ENCODE data around the gene RIBC1. TPM values are rescaled to one million over a fixed set of nuclear protein-coding genes. Genes with fewer than 3 reads are reported as not detected.

The RIBC1 gene
- total and polyA plus RNA-seq, 2 experiments from 2014 or later, result 0.45 to 0.55 TPM

- Mint-ChIP-seq H3K4me1 (peaks cover 3% of the 10 kb centered on the region), H3K36me3 (ENCODE audit: low read depth) (no peaks in the 10 kb centered on the region), H3K27me3 (ENCODE audit: insufficient read depth, low read depth, poor library complexity) (peaks cover 8% of the 10 kb centered on the region), H3K4me3 (peak overlapping the region; percentile 77), H3K27ac (no peak overlapping the region), H3K9me3 (no peaks in the 10 kb centered on the region)
- Histone ChIP-seq H3F3A (replicated peaks; ENCODE audit: low read depth) (no peaks in the 10 kb centered on the region), H3K9me2 (ENCODE audit: insufficient read depth) (no peaks in the 10 kb centered on the region), H3K4me2 (peak overlapping the region; percentile 86), H3K79me2 (replicated peaks; ENCODE audit: insufficient read depth) (no peaks in the 10 kb centered on the region), H3K4me1 (ENCODE audit: insufficient read depth) (peaks cover 6% of the 10 kb centered on the region; the same call in 1 of the 2 replicates), H3K4me3 (peak overlapping the region; percentile 63), H3K27ac (ENCODE audit: low read depth) (no peak overlapping the region), H4K20me1 (replicated peaks; ENCODE audit: insufficient read depth) (no peaks in the 10 kb centered on the region), H3K27me3 (ENCODE audit: insufficient read depth) (peaks cover 21% of the 10 kb centered on the region), H3K36me3 (ENCODE audit: insufficient read depth) (no peaks in the 10 kb centered on the region), H2AFZ (peak overlapping the region; percentile 96)
- peak; percentile 55 for ATAC-seq
- no peak for TF ChIP-seq NANOG (IDR thresholded peaks at IDR 0.05; ENCODE audit: borderline replicate concordance)
- no peak for TF ChIP-seq REST (IDR thresholded peaks at IDR 0.05; ENCODE audit: unreplicated experiment)
- TF ChIP-seq POLR2AphosphoS5 (IDR thresholded peaks at IDR 0.05; ENCODE audit: low read depth), result no peak
- no peak for TF ChIP-seq EZH2phosphoT487 (IDR thresholded peaks at IDR 0.05; ENCODE audit: unreplicated experiment)
- no peak for TF ChIP-seq STAT1 (IDR thresholded peaks at IDR 0.05; ENCODE audit: unreplicated experiment)
- TF ChIP-seq JUNB (IDR thresholded peaks at IDR 0.05; ENCODE audit: unreplicated experiment), result no peak
- TF ChIP-seq, protein P1, sequence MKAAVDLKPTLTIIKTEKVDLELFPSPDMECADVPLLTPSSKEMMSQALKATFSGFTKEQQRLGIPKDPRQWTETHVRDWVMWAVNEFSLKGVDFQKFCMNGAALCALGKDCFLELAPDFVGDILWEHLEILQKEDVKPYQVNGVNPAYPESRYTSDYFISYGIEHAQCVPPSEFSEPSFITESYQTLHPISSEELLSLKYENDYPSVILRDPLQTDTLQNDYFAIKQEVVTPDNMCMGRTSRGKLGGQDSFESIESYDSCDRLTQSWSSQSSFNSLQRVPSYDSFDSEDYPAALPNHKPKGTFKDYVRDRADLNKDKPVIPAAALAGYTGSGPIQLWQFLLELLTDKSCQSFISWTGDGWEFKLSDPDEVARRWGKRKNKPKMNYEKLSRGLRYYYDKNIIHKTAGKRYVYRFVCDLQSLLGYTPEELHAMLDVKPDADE (IDR thresholded peaks at IDR 0.05), result no peak
- peak; percentile 30 for DNase-seq (ENCODE audit: low spot score)
Observed at GRCh38 chrX:53440621-53441517, 18.2 kb downstream of the RIBC1 start.

- ATAC-seq (peak; percentile 91), DNase-seq (ENCODE audit: low spot score) (peak; percentile 78)
- H3K4me1 ChIP-seq (ENCODE audit: insufficient read depth), result peaks cover 6% of the 10 kb centered on the region; the same call in 1 of the 2 replicates
- peaks cover 3% of the 10 kb centered on the region for H3K4me1 Mint-ChIP-seq
- peaks cover 21% of the 10 kb centered on the region for H3K27me3 ChIP-seq (ENCODE audit: insufficient read depth)
- no peak overlapping the region for H3K27ac Mint-ChIP-seq
- H3K4me3 ChIP-seq, result peak overlapping the region; percentile 63
- peak overlapping the region; percentile 77 for H3K4me3 Mint-ChIP-seq
- TF ChIP-seq JUNB (IDR thresholded peaks at IDR 0.05; ENCODE audit: unreplicated experiment) (no peak), STAT1 (IDR thresholded peaks at IDR 0.05; ENCODE audit: unreplicated experiment) (no peak), POLR2AphosphoS5 (IDR thresholded peaks at IDR 0.05; ENCODE audit: low read depth) (peak; percentile 42), CTCF (conservative IDR thresholded peaks at IDR 0.05; ENCODE audit: low read depth in 2 of 2) (no peak; a peak in 1 of 4 replicates)
- H3K9me2 ChIP-seq (ENCODE audit: insufficient read depth), result no peaks in the 10 kb centered on the region
- H4K20me1 ChIP-seq (replicated peaks; ENCODE audit: insufficient read depth), result no peaks in the 10 kb centered on the region
- no peaks in the 10 kb centered on the region for H3K36me3 Mint-ChIP-seq (ENCODE audit: low read depth)
- peaks cover 8% of the 10 kb centered on the region for H3K27me3 Mint-ChIP-seq (ENCODE audit: insufficient read depth, low read depth, poor library complexity)
- no peaks in the 10 kb centered on the region for H3K36me3 ChIP-seq (ENCODE audit: insufficient read depth)
- peak overlapping the region; percentile 96 for H2AFZ ChIP-seq
- H3K27ac ChIP-seq (ENCODE audit: low read depth), result no peak overlapping the region
- no peaks in the 10 kb centered on the region for H3K9me3 Mint-ChIP-seq
- no peaks in the 10 kb centered on the region for H3F3A ChIP-seq (replicated peaks; ENCODE audit: low read depth)
- H3K4me2 ChIP-seq, result peak overlapping the region; percentile 86
- no peaks in the 10 kb centered on the region for H3K79me2 ChIP-seq (replicated peaks; ENCODE audit: insufficient read depth)
Observed at GRCh38 chrX:53441531-53442321, 19.1 kb downstream of the RIBC1 start.

Data from GM23338 (cell line).